Measurements from ENCODE around the gene MEGF11. TPM values are rescaled to one million over a fixed set of nuclear protein-coding genes. Genes with fewer than 3 reads are reported as not detected.

The MEGF11 gene
- total RNA-seq, 1 donor, result under 0.01 TPM

DNA sequence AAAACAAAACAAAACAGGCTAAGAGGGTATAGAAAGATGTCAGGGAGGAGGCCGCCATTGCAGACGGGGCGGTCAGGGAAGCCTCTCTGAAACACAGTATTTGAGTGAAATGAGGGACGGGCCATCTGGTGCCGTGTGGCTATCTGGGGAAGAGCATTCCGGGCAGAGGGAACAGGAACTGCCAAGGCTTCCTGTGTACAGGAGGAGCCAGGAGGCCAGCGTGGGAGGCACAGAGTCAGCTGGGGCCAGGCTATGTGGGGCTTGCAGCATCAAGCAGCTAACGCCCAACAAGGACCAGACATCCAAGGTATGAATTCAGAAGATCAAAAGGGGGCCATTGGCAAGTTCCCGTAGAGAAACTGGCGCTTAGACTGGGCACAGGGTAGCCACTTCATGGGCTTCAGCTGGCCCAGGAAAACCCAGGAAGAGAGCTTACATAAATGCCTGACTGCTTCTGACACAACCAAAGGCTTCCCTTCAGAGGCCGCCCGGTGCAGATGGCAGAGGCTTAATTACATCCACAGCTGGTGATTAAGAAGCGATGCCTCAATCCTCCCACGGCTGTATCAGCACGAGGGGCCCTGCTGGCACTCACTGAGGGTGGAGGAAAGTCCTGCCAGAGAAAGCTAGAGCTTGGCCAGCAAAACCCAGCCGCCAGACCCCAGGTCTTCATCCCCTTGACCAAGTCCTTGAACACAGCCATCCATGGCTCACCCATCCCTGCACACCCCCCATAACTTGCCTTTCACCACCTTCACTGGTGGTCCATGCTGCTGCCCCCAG lies 144.9 kb downstream of the MEGF11 start:
- no peak for DNase-seq (ENCODE audit: low read depth)
- TF ChIP-seq, protein P1, sequence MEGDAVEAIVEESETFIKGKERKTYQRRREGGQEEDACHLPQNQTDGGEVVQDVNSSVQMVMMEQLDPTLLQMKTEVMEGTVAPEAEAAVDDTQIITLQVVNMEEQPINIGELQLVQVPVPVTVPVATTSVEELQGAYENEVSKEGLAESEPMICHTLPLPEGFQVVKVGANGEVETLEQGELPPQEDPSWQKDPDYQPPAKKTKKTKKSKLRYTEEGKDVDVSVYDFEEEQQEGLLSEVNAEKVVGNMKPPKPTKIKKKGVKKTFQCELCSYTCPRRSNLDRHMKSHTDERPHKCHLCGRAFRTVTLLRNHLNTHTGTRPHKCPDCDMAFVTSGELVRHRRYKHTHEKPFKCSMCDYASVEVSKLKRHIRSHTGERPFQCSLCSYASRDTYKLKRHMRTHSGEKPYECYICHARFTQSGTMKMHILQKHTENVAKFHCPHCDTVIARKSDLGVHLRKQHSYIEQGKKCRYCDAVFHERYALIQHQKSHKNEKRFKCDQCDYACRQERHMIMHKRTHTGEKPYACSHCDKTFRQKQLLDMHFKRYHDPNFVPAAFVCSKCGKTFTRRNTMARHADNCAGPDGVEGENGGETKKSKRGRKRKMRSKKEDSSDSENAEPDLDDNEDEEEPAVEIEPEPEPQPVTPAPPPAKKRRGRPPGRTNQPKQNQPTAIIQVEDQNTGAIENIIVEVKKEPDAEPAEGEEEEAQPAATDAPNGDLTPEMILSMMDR (IDR thresholded peaks at IDR 0.05; ENCODE audit: insufficient read depth, low read depth, low read length), result no peak
- H3K4me3 ChIP-seq (ENCODE audit: low read depth, low read length), result no peak overlapping the region

DNA sequence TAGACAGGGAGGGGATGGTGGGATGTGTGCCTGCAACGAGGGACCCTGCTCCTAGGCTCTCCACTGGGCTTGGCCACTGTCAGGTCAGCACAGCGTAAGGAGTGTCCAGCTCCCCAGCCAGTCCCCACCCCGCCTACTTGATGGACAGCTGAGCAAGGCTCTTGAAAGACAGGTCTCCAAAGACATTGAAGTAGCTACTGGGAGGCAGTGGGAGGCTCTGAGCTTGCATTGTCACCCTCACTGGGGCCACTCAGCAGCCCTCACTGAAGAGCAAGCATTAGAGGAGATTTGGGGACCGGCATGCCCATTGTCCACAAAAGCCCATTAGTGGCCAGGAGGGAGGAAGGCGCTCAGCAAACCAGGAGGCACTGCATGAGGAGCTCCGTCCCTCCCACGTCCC lies 146.5 kb downstream of the MEGF11 start:
- no peak overlapping the region for H3K4me3 ChIP-seq (ENCODE audit: low read depth, low read length)
- DNase-seq (ENCODE audit: low read depth), result no peak
- TF ChIP-seq, protein P1 (IDR thresholded peaks at IDR 0.05; ENCODE audit: insufficient read depth, low read depth, low read length), result no peak

DNA sequence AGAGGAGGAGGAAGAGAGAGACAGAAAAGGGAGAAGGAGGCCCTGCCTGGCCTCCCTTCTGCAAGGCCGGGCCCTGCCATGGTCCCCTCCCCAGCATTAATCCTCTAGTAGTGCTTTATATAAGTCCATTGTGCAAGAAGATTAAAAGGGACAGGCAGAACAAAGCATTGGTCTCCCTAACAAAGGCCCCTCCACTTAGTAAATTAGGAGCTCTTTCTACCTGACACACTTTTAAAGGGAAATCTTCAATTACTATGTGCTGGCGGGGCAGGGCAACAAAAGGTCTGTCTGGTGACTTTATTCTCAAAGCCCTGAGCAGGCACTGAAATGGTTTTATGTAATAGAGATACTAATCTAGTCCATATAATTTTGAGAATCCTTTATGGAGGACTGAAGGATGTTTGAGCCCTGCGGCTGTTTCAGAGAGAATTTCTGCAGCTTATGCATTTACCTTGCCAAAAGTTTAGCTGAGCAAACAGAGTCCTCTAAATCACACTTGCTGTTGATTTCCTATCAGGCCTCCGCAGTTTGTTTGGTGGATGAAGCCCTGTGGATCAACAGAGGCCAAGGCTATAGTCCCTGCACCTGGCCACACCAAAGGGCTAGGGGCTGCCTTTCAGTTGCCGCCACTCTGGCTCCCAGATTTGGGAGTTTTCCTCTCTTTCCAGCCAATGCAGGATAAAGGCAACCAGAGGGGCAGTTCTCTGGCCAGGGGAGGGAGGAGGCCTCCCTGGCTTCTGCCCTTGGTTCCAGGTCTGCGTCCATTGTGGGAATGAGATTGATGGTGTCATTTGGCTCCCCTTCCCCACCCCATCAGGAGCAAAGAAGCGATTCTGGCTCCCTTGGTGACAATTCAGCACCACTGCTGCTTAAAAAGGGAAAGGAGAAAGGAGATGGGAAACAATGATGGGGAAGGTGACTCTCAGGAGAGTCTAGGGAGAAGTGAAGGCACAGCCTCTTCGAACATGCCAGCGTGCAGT lies 148.0 kb downstream of the MEGF11 start:
- DNase-seq (ENCODE audit: low read depth), result no peak
- H3K4me3 ChIP-seq (ENCODE audit: low read depth, low read length), result no peak overlapping the region
- TF ChIP-seq, protein P1 (IDR thresholded peaks at IDR 0.05; ENCODE audit: insufficient read depth, low read depth, low read length), result no peak

DNA sequence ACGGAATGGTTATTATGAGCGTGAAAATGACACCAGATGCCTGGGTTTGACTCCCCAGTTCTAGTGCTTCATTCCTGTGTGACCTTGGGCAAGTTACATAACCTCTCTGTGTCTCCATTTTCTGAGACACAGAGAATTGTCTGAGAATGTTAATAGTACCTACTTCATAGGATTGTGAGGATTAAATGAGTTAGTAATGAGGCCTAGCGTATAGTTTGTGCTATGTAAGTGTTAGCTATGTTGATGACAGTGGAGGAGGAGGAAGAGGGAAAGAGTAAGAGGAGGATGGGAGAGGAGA lies 150.3 kb downstream of the MEGF11 start:
- H3K4me3 ChIP-seq (ENCODE audit: low read depth, low read length), result no peak overlapping the region
- no peak for DNase-seq (ENCODE audit: low read depth)
- TF ChIP-seq, protein P1 (IDR thresholded peaks at IDR 0.05; ENCODE audit: insufficient read depth, low read depth, low read length), result no peak

DNA sequence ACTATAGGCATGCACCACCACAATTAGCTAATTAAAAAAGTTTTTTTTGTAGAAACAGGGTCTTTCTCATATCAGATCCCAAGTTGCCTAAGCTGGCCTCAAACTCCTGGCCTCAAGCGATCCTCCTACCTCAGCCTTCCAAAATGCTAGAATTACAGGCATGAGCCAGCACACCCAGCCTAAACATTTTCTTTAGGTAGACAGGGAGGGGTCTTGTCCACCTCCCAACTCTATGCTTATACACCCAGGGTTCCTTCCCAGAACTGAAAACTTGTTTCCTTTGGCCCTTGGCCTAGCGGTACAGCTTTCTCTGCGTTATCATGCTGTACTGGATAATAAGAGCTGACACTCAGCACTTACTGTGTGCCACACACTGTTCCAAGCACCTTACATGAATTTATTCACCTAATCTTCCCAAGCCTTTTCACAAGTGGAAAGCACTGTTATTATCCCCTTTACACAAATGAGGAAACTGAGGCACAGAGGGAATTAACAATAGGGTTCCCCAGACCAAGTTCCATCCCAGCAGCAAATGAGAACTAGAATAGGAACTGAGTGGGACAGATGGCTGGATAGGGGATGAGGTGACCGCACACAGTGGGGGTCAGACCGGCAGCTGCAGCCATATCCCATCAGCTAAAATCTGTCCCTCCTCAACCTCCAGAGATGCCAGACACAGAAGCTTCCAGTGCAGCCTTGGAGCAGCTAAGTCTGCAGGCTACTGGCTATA lies 150.8 kb downstream of the MEGF11 start:
- no peak overlapping the region for H3K4me3 ChIP-seq (ENCODE audit: low read depth, low read length)
- TF ChIP-seq, protein P1 (IDR thresholded peaks at IDR 0.05; ENCODE audit: insufficient read depth, low read depth, low read length), result no peak
- DNase-seq (ENCODE audit: low read depth), result no peak

DNA sequence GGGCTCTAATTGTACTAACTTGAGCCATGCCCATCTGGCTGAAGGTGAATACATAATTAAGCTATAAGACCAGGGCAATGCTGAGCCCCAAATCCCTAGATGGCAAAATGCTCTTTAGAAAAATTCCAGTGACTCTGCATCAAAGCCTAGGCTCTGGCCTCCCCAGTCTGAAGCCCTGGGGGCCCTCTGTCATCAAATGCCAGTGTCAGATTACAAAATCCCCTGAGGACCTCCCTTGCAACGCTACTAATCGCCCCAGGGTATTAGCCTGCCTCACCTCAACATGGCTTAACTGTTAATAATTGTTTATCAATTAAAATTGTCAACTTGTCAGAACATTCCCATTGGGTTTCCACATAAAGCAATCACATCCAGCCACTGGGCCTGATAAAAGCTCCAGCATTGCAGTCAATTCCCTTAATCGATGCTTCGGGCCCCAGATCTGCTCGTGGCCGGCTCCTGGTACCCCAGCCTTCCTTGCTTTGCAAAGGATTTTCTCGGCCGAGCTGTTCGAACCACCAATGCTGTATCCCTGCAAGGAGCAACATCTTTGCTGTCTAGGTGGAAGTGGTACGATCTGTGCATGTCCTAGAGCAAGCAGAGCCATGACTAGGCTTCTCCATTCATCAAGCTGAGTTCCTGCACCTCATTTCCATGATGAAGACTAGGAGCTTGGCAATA lies 151.7 kb downstream of the MEGF11 start:
- no peak for DNase-seq (ENCODE audit: low read depth)
- TF ChIP-seq, protein P1 (IDR thresholded peaks at IDR 0.05; ENCODE audit: insufficient read depth, low read depth, low read length), result no peak
- no peak overlapping the region for H3K4me3 ChIP-seq (ENCODE audit: low read depth, low read length)

All from fibroblast of villous mesenchyme (primary cell).